NCI-H510A (cell line): Measurements from ENCODE around the gene MS4A4A.

Experiments used
- DNase-seq: peaks from one replicate; lab custom pipeline; 2025; lab: John Stamatoyannopoulos, UW

Gene MS4A4A

DNA sequence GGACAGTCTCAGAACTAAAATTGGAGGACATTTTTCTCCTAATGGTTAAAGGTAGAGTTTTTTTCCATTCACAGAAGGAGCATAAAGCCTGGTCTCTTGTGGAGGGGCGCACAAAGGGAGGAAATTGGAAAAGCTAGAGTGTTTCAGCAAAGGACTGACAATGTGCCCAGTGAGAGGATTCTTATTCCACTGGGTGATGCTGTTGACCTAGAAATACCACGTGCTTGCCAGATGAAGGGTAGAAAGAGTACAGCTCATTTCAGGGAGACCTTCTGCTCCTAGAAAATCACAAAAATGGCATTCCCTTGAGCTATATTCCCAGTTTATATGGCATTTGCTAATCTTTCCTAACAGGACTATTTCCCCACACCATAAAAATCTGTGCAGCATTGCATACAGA lies 67.7 kb downstream of the MS4A4A start:
- DNase-seq: no peak

- no peak for DNase-seq
Measured at GRCh38 chr11:60349990-60350389, 69.5 kb downstream of the MS4A4A start.

DNA sequence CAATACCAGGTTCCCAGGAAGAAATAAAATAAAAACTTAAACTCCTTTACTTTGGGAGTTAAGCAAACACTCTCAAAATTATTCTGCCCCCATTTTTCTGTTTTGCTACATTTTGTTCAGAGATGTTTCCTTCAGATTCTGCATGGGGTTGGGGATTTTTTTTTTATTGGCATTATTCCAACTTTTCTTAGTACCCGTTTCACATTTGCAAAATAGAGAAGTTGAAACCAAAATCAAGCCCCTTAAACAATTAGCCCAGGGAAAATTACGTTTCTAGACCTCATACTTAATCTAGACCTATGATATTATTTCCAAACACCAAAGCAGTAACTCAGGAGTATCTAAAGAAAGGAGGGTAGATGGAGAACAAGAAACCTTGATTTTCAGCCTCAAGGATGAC lies 77.3 kb downstream of the MS4A4A start:
- DNase-seq: no peak
